Measurements from ENCODE around the gene LCN15. TPM values are rescaled to one million over a fixed set of nuclear protein-coding genes. Genes with fewer than 3 reads are reported as not detected.

The LCN15 gene
- polyA plus RNA-seq, 1 experiment: not detected

- TF ChIP-seq, protein P1, sequence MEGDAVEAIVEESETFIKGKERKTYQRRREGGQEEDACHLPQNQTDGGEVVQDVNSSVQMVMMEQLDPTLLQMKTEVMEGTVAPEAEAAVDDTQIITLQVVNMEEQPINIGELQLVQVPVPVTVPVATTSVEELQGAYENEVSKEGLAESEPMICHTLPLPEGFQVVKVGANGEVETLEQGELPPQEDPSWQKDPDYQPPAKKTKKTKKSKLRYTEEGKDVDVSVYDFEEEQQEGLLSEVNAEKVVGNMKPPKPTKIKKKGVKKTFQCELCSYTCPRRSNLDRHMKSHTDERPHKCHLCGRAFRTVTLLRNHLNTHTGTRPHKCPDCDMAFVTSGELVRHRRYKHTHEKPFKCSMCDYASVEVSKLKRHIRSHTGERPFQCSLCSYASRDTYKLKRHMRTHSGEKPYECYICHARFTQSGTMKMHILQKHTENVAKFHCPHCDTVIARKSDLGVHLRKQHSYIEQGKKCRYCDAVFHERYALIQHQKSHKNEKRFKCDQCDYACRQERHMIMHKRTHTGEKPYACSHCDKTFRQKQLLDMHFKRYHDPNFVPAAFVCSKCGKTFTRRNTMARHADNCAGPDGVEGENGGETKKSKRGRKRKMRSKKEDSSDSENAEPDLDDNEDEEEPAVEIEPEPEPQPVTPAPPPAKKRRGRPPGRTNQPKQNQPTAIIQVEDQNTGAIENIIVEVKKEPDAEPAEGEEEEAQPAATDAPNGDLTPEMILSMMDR (IDR thresholded peaks at IDR 0.05; ENCODE audit: insufficient read depth, low read depth, low read length): no peak
- ChIA-PET POLR2A (no interaction called here), CTCF (interaction anchor here (1.1 to 3.0 kb wide), 7 partner anchors 13 to 261 kb away, joined by 3 to 10 read pairs (median 6); partner anchors contain the start of genes AJM1 and TMEM141)
- Histone ChIP-seq H3K4me3 (ENCODE audit: low read depth, low read length) (peak overlapping the region; percentile 88), H3K27me3 (ENCODE audit: control insufficient read depth, insufficient read depth, low read length) (peaks cover 2% of the 10 kb centered on the region), H3K36me3 (ENCODE audit: control insufficient read depth, insufficient read depth, low read length) (no peaks in the 10 kb centered on the region; the same call in 1 of the 2 replicates)
- no peak for DNase-seq (ENCODE audit: low read depth)
These were observed 42.4 kb upstream of the LCN15 start for GRCh38 chr9:136806631-136807201.

GRCh38 chr9:136806067-136806466 lies 41.7 kb upstream of the LCN15 start:
- DNase-seq (ENCODE audit: low read depth): no peak
- TF ChIP-seq, protein P1 (IDR thresholded peaks at IDR 0.05; ENCODE audit: insufficient read depth, low read depth, low read length): no peak
- ChIA-PET POLR2A (no interaction called here), CTCF (interaction anchor here (1.1 to 3.0 kb wide), 7 partner anchors 12 to 262 kb away, joined by 3 to 10 read pairs (median 6); partner anchors contain the start of genes AJM1 and TMEM141)
- Histone ChIP-seq H3K4me3 (ENCODE audit: low read depth, low read length) (no peak overlapping the region), H3K36me3 (ENCODE audit: control insufficient read depth, insufficient read depth, low read length) (no peaks in the 10 kb centered on the region; the same call in 1 of the 2 replicates), H3K27me3 (ENCODE audit: control insufficient read depth, insufficient read depth, low read length) (peaks cover 4% of the 10 kb centered on the region)

- TF ChIP-seq, protein P1 (IDR thresholded peaks at IDR 0.05; ENCODE audit: insufficient read depth, low read depth, low read length): no peak
- Histone ChIP-seq H3K4me3 (ENCODE audit: low read depth, low read length) (no peak overlapping the region), H3K36me3 (ENCODE audit: control insufficient read depth, insufficient read depth, low read length) (no peaks in the 10 kb centered on the region; the same call in 1 of the 2 replicates), H3K27me3 (ENCODE audit: control insufficient read depth, insufficient read depth, low read length) (peaks cover 7% of the 10 kb centered on the region)
- POLR2A ChIA-PET: no interaction called here
- CTCF ChIA-PET: interaction anchor here (1.6 to 3.0 kb wide), 7 partner anchors 11 to 262 kb away, joined by 3 to 10 read pairs (median 6); partner anchors contain the start of gene AJM1
- no peak for DNase-seq (ENCODE audit: low read depth)
These were observed 41.0 kb upstream of the LCN15 start for GRCh38 chr9:136805207-136805740.

DNA sequence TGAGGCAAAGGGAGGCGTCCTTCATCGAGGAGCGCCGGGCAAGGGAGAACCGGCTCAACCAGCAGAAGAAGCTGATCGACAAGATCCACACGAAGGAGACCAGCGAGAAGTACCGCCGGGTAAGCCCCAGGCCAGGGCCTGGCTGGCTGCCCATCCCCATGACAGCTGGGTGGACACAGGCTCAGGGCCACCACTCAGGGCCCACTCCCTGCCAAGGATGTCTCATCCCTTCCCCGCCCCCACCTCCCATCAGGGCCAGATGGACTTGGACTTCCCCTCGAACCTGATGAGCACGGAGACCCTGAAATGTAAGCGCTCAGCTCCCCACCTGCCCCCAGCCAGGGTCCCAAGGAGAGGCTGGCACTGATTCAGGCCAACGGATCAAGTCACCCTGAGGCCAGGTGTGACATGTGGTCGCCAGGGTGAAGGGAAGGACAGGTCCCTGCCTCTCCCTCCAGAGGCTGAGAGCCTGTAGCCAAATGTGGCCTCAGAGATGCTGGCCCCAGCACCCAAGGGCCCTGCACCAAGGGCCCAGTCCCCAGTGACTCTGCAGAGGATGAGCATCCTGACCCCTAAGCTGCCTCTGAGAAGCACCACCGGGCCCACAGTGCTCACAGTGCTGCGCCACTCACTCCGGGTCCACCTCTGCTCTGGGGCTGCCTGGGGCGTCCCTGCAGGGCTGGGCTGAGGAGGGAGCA lies 40.3 kb upstream of the LCN15 start:
- no peak overlapping the region for H3K4me3 ChIP-seq (ENCODE audit: low read depth, low read length)
- CTCF ChIA-PET: interaction anchor here (0.8 to 2.1 kb wide), 4 partner anchors 11 to 263 kb away, joined by 3 to 7 read pairs (median 4); no protein-coding TSS in a partner anchor
- POLR2A ChIA-PET: no interaction called here
- TF ChIP-seq, protein P1 (IDR thresholded peaks at IDR 0.05; ENCODE audit: insufficient read depth, low read depth, low read length): no peak
- DNase-seq (ENCODE audit: low read depth): no peak
- H3K27me3 ChIP-seq (ENCODE audit: control insufficient read depth, insufficient read depth, low read length): peaks cover 7% of the 10 kb centered on the region
- no peaks in the 10 kb centered on the region; the same call in 1 of the 2 replicates for H3K36me3 ChIP-seq (ENCODE audit: control insufficient read depth, insufficient read depth, low read length)

Measured in BJ (cell line).